Measurements from ENCODE around the gene BEAN1. TPM values are rescaled to one million over a fixed set of nuclear protein-coding genes. Genes with fewer than 3 reads are reported as not detected.
A peak's percentile ranks its signal among the peaks of the same experiment; 100 is the strongest.

The BEAN1 gene
- total RNA-seq, 1 donor from 2014 or later = 0.39 TPM

DNA sequence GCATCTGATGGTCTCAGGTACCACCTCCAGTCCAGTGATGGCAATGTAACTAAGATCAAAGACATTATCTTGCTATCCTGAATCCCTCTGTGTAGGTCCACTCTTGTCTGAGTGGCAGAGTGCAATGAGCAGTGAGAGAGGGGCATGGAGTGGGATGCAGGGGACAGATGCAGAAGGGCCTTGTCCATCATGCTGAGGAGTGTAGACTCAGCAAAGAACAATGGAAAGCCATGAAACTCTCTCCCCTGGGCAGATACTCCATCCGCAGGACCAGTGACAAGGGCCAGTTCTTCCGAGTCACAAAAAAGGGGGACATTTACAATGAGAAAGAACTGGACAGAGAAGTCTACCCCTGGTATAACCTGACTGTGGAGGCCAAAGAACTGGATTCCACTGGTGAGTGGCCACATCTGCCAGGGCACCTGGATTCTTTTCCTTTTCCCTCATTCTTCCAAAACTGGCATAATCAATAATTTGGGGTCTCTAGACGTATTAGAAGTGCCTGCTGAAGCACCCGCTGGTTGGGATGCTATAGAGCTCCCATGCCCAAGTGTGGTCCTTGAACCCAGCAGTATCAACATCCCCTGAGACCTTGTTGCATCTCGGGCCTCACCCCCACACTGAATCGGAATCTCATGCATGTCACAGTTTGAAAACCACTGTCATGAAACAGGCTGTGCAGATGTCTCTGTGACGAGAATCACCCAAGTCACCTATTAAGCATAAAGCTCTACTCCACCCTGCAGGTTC is 31.1 kb upstream of the BEAN1 start:
- DNase-seq (ENCODE audit: low read depth in 2 of 2) = no peak

- no peak for DNase-seq (ENCODE audit: low read depth in 2 of 2)
These were observed 29.2 kb upstream of the BEAN1 start for GRCh38 chr16:66397736-66398433.

DNA sequence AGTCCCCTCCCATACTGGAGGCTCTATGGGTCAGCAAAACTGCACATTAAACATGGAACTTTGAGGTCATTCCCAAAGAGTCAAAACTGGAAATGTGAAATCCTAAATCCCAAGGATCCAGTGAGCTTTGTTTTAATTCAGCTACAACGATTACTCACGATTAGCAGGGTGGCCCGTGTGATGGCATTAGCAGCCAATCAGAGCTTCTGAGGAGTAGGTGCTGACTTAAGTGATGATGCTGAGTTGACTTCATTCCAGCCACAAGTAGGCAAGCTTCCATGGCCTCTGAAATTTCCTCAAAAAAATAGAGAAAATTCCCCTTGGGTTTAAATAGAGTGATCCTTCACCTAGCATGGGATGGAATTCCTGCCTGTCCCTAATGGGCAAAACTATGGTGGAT is 28.1 kb upstream of the BEAN1 start:
- no peak for DNase-seq (ENCODE audit: low read depth in 2 of 2)

- peak in 1 of 2 donors; percentile 42 for DNase-seq (ENCODE audit: low read depth in 2 of 2)
These were observed 27.2 kb upstream of the BEAN1 start for GRCh38 chr16:66399930-66400329.

- no peak for DNase-seq (ENCODE audit: low read depth in 2 of 2)
These were observed 26.4 kb upstream of the BEAN1 start for GRCh38 chr16:66400503-66401380.

- DNase-seq (ENCODE audit: low read depth in 2 of 2) = no peak
These were observed 25.5 kb upstream of the BEAN1 start for GRCh38 chr16:66401610-66402009.

DNA sequence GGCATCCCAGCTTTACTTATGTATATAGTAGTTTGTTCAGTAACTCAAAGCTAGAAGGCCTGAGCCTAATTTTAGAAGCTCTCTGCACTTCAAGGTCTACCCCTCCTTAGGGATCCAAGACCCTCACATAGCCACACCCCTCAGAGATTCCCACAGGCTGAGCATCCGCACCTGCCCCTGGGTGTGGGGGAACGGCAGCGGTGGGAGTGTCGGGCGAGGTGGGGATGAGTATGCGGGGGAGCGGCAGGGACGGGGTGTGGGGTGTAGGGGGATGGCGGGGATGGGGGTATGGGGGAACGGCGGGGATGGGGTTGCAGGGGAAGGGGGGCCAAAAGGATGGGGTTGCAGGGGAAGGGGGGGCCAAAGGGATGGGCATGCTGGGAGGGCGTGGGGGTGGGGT is 24.9 kb upstream of the BEAN1 start:
- DNase-seq (ENCODE audit: low read depth in 2 of 2) = no peak

GRCh38 chr16:66402591-66403230 is 24.4 kb upstream of the BEAN1 start:
- no peak for DNase-seq (ENCODE audit: low read depth in 2 of 2)

GRCh38 chr16:66403531-66404145 is 23.5 kb upstream of the BEAN1 start:
- no peak for DNase-seq (ENCODE audit: low read depth in 2 of 2)

- no peak for DNase-seq (ENCODE audit: low read depth in 2 of 2)
These were observed 21.9 kb upstream of the BEAN1 start for GRCh38 chr16:66405057-66405783.

DNA sequence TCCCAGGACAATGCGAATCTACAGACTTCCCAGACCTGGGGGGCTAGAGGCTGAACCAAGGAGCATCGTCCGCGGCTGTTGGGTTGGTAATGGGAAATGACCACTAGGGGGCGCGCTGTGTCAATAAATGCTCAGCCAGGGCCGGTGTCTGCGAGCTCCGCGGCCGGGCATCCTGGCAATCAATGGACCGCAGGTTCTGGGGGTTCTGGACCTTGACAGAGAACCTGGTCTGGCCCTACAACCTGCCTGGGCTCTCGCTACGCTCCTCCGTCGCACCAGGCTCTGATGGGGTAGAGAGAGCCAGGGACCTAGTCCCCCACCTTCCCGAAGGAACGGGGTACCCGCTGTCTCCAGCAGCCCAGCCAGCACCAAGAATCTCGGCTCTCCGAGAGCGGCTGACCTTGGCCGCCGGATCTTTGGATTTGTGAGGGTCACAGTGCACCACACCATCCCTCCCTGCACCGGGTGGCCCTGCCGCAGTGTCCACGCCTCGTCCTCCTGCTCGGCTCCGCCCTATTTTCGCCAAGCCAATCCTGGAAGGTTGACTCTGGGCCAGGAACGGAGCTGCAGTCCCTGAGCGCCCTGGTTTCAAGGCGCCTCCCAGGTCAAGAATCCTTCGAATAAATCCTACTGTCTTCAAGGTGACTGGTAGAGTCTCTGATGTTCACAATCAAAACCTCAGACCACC is 20.4 kb upstream of the BEAN1 start:
- DNase-seq (ENCODE audit: low read depth in 2 of 2) = peak; percentile 51 to 72

GRCh38 chr16:66408163-66409048 is 18.7 kb upstream of the BEAN1 start:
- peak; percentile 85 to 93 for DNase-seq (ENCODE audit: low read depth in 2 of 2)

- no peak for DNase-seq (ENCODE audit: low read depth in 2 of 2)
These were observed 17.9 kb upstream of the BEAN1 start for GRCh38 chr16:66409156-66409555.

- no peak for DNase-seq (ENCODE audit: low read depth in 2 of 2)
These were observed 14.9 kb upstream of the BEAN1 start for GRCh38 chr16:66412182-66412581.

GRCh38 chr16:66414891-66415290 is 12.2 kb upstream of the BEAN1 start:
- DNase-seq (ENCODE audit: low read depth in 2 of 2) = no peak

DNA sequence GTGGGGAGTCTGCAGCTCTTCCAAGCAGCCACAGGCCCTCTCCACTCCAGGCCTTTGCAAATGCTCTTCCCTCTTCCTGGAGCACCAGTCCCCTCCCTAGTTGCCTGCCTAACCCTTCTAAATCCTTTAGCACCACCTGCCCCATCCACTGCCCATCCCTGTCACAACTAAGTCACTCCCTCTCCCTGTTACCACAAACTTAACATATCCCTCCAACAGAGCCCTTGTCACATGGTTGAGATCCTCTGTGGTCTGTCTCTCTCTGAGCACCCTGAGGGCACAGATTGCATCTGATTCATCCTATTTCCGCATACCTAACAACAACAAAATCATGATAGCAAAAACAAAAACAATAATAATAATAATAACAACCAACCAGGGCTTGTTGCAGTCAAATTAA is 11.0 kb upstream of the BEAN1 start:
- no peak for DNase-seq (ENCODE audit: low read depth in 2 of 2)

DNA sequence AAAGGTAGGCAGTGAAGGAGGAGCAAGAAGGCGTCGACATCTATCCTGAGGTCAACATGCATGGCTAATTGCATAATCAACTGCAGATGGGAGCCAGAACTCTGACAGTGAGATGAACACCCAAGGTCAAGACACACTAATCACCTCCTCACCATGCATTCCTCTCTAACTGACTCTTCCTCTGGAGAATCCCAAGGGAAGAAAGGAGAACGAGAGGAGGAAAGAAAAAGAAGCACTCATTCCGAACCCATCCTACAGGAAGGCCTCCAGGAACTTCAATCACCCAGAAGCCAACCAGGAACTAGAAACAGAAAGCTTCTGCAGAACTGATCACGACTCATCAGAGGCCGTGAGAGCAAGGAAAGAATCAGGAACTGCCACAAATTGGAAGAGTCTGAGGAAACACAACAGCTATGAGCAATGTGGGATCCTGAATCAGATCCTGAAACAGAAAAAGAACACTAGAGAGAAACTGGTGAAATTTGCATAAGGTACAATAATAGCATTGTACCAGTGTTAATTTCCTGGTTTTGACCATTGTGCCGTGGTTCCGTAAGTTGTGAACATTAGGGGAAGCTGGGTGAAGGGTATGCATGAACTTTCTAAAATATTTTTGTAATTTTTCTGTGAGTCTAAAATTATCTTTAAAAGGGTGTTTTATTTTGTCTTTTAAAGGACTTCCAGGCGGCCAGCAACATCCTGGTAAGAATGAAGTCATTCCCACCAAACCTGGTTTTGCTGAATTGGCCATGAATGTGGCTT is 10.0 kb upstream of the BEAN1 start:
- DNase-seq (ENCODE audit: low read depth in 2 of 2) = no peak
